ENCODE results near the gene B3GAT2. TPM values are rescaled to one million over a fixed set of nuclear protein-coding genes. Genes with fewer than 3 reads are reported as not detected.

B3GAT2 gene
- total RNA-seq, 1 experiment from 2014 or later: not detected

DNA sequence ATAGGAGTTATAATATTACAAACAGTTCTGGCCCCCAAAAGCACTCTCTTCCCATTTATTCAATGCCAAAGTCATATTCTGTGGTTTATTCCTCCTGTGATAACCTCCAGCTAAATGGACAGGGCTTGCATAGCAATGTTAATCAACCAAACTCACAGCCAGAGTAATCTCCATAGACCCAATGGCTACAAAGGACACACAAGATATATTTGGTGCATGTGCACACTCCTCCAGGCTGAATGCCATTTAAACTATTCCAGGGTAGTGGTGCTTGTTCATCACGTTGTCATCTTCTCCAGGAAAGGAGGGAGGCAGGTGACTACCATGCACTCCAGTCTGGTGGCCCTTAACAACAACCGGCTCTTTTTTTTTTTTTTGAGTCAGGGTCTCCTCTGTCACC, 56.8 kb downstream of the B3GAT2 start:
- no peak for DNase-seq (ENCODE audit: low spot score)

DNA sequence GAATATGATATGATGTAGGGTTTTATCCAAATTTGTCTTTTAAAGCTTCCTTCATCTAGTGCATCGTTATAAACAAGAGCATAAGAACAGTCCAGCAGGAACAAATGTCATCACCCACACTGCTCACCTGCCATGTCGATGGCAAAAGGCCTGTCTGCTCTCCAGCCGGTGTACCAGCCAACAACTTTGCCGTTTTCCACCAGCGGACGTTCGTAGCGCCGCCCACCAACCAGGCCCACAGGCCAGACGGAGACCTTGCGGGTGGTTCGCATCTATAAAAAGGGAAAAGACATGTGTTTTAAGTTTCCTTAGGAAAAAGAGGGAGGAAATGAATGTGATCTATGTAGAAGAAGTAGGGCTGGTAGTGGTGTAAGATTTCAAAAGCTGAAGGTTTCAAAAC, 62.9 kb downstream of the B3GAT2 start:
- no peak for DNase-seq (ENCODE audit: low spot score)

DNA sequence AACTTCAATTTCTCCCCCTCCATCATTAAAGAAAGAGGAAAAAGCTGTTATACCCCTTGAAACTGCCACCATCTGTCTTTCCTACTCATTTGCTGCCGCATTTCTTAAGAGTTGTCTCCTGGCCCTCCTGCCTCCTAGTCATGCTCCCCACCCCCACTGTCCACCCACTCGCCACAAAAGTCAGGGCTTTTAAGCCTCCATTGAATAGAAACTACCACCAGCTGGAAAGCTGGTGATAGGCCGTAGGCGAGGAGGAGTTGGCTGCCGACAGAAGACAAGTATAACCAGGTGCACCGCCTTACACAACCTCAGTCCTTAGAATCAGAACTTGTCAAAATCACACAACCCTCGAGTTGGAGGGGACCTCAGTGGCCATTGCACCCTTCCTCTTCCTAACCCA, 67.6 kb downstream of the B3GAT2 start:
- DNase-seq (ENCODE audit: low spot score): no peak

DNA sequence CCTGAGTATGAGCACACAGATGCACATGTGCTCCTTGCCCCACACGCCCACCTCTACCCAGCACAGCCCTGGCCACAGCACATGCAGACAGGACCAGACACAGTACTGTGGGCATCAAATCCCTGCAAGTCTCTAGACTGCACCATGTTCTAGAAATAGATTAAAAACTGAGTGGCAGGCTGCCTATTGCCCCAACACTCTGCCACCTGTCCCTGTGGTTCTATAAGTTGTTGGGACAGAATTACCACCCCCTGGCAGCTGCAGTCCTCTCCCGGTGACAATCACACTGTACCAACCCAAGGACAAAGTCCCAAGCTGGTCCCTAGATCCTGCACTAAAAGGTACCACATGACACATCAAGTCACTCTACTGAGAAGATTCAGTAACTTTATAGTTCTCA, 70.2 kb downstream of the B3GAT2 start:
- DNase-seq (ENCODE audit: low spot score): no peak

DNA sequence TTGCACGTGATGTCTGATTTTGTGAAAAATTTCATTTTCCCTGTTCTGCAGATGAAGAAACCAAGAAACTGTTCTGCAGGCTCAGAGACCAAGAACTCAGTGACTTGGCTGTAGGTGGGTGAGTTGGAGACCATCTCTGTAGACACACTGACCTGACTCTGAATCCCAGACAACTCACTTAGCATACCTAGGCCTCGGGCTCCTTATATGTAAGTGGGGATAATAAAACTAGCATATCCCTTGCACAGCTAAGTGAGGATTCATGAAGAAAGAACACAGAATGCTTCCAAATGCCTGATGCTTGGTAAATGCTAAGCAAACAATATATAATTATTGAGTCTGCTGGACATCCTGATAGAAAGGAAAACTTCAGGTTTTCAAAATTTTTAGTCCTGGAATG, 70.8 kb downstream of the B3GAT2 start:
- DNase-seq (ENCODE audit: low spot score): no peak

DNA sequence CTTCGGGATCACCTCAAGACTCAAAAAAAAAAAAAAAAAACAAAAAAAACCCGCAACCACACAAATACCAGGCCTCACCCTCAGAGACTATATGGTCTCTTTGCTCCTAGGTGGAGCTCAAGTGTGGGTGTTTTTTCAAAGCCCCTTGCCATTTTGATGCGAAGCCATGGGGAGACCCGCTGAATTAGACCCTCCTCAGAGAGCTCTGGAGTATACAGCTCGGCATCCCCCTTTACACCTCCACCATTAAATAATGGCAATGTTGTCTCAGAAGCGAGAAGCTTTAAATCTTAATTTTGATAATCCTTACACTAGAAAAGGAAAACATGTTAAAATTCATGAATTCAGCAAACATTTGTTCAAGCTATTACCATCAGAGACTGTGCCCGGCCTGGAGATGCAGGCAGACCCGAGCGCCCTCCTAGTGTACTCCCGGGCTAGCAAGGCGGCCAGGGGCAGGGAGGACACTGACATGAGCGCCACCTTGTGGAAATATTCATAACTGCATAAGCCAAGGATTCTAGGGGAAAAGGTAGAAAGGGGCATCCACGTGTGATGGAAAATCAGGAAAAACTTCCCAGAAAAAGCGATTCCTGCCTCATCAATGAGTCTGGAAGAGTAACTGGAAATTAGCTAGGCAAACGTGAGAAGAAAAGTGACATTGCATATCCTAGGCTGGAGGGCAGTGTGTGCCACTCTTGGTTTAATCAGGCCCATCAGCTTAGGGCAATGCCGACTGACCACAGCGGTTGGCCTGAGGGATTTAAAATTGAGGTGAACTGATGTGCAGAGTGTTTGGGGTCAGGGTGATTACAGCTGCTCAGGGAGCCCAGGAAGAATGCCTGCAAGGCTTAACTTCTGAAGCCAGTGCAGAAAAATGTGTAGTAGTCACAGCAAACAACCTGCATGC, 72.5 kb downstream of the B3GAT2 start:
- DNase-seq (ENCODE audit: low spot score): peak; percentile 37

DNA sequence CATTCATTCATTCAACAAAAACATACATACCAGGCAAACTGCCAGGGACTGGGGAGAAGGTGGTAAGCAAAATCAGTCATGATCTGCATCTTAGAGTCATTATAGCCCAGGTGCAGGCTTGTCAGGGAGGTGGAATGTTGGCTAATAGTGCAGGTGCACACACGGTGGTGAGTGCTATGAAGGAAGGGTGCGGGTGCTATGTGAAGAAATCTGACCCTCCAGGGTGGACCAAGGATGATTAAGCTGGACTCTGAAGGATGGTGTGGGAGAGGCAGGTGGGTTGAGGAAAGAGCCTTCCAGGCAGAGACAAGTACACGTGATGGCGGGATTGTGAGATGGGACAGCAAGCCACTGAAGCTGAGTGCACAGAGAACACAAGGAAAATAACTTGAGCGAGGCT, 77.4 kb downstream of the B3GAT2 start:
- no peak for DNase-seq (ENCODE audit: low spot score)

DNA sequence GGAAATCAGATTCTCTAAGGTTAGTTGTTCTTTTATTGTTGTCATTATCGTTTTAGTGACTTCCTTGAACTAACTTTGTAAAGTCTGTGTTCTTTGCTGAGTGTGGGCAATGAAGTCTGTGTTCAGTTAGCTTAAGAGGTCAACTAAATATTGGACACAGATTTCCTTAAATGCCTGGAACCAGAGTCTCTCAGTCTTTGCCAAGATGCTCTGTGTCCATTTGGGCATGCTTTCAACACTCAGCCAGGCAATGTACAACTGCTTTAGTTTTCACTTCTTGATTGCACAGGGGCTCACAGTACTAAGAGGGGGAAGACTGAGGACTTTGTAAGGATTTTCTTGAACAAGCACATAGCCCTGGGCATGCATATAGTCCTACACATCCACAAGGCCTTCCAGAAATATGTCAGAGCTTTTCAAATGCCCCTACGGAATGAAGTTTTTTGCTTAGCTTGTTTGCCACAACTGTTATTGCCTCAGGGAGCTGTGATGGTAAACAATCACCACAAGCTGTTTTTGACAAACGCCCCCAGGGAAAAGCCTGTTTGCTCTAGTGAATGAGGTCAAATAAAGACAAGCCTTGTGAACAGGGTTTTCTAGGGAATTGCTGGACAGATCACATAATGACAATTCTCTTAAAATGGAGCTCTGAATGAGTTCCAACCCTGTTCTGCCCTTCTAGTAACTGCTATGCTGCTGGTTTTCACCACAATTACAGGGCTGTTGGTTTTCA, 82.5 kb downstream of the B3GAT2 start:
- DNase-seq (ENCODE audit: low spot score): no peak

DNA sequence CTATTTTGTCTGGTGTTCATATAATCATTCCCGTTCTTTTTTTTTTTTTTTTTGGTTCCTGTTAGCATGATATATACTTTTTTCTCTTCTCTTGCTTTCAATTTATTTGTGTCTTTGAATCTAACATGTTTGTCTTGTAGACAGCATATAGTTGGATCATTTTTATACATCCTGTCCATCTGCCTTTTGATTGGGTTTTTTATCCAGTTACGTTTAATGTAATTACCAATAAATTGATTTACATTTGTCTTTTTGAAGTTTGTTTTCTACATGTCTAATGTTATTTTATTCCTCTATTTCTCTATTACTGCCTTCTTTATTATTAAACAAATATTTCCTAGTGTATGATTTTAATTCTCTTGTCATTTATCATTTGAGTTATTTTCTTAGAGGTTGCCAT, 84.4 kb downstream of the B3GAT2 start:
- DNase-seq (ENCODE audit: low spot score): no peak

DNA sequence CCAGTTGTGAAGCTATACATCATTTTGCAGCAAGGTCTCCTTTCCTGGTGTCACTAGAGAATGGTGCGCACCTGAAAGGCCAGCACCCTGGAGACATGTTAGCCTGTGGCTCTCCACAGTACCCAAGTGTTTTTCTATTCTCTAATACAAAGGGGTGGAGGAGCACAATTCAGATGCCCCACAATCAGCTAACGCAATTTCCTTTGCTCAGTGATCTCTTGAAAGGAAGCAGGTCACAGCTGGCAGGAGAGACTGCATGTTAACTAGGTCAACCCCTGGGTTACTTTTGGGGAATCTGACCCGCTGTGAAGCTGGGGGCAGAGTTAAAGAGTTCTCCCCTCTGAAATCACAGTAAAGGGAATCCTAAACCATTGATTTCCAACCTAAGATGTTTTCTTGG, 92.5 kb downstream of the B3GAT2 start:
- no peak for DNase-seq (ENCODE audit: low spot score)

DNA sequence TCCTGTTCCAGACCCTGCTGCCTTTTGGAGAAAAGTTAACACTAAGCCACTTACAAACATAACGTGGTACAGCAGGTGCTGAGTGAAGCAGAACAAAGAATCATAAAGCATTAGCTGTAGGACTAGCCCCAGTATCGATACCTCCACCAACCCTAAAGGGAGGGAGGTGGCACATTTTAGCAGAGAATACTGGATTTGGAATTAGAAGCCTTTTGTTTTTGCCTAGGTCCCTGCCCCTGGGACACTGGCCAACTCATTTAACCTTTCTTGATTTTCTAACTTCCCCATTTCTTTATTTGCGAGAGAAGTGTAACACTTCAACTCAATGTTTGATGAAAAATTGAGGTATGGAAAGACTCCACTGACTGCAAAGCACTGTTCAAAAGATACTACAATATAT, 93.5 kb downstream of the B3GAT2 start:
- no peak for DNase-seq (ENCODE audit: low spot score)

DNA sequence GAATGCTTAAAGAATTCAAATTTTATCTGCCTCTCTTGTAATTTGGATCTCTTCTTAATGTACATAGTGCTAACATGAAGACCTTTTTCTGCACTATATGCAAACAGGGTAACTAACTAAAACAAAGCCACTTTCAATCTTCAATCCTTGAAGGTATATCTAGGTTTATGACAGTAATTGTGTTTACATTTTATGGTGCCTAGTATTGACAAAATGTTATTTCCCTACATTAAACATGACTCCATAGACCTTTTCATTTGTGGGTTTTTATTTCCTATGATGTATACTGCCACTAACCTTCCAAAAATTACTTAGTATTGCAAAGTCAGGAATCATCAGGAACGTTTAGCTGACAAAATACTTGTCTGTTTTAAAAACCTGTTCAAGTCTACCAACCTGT, 95.9 kb downstream of the B3GAT2 start:
- no peak for DNase-seq (ENCODE audit: low spot score)

DNA sequence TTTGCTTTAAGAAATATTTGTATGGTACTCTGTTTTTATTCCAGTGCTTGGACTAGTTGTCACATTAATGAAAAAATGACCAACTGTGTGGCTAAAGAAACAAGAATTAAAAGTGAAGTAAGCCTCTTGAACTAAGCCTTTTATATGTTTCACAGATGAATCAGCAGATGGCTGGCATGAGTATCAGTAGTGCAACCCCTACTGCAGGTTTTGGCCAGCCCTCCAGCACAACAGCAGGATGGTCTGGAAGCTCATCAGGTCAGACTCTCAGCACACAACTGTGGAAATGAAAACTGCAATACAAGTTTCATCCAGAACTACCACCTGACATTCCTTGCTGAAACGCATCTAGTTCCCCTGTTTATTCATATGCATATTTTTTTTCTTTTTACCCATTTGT, 96.8 kb downstream of the B3GAT2 start:
- DNase-seq (ENCODE audit: low spot score): no peak

DNA sequence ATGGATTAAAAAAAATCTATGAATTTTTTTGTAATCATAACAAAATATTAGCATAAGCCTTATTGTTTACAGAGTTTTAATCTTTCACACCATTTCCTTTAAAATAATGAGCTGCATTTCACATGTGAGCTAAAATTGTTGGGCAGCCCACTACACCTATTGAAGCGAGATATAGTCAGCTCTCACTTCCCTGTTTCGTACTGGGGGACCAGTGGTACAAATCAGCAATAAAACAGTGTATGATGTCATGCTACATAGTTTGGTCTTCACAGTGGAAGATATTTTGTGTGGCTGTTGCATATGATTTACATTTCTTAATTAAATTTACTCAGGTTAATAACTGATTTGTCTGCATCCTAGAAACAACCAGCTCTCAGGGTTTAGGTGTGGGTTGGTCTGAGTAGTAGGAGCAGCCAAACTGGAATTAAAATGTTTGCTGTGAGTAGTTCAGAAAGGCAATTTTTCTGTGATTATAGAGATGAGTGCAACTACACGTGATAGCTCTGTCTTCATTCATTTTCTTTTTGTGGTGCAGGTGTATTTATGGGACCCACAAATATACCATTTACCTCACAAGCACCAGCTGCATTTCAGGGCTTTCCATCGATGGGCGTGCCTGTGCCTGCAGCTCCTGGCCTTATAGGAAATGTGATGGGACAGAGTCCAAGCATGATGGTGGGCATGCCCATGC, 99.3 kb downstream of the B3GAT2 start:
- DNase-seq (ENCODE audit: low spot score): no peak

DNA sequence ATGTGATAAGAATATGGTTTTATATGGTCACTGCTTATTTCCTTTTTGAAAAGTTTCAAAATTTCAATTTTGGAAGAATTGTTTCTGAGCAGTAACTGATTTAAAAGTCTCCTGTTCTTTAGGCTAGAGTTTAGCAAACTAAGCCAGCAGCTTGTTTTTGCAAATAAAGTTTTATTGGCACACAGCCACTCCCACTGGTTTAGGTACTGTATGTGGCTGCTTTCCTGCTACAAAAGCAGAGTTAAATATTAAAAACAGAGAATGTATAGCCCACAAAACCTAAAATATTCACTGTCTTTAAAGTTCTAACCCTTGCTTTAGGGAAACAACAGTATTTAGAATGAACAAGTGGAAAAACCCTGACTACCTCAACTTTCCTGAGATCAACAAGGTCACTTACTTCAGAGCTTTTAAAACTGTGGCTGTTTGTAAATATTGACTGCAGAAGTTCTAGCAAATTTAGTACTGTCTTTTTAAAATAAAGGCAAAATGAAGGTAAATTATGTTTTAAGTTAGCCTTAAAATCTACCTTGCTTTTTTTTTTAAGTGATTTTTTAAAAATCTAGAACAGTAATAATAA, 104.1 kb downstream of the B3GAT2 start:
- no peak for DNase-seq (ENCODE audit: low spot score)

DNA sequence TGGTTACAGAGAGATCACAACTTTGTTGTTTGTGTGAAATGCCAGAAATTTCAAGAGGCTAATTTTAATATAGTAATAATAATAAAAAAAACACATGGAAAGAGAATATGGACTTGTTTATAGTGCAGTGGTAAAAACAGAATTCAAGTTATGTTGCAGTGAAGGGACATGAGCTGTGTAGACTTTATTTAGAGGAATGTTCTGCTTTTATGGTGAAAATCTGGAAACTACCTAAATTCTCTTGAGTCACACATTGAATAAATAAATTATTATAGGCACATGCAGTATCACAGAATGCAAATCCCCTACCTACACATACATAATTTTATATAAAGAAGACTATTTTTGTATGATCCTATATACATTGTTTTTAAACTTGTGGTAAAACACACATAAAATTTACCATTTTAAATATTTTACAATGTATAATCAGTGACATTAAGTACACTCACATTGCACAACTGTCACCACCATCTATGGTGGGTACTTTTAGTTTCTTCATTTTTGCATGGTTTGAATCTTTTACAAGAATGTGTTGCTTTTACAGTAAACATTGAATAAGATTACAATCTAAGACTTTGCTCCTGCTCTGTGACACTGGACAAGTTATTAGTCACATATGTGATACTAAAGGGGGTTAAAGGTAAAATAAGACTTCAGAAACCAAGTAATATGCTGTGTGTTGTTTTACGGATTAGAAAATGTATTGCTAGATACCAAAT, 107.4 kb downstream of the B3GAT2 start:
- no peak for DNase-seq (ENCODE audit: low spot score)

DNA sequence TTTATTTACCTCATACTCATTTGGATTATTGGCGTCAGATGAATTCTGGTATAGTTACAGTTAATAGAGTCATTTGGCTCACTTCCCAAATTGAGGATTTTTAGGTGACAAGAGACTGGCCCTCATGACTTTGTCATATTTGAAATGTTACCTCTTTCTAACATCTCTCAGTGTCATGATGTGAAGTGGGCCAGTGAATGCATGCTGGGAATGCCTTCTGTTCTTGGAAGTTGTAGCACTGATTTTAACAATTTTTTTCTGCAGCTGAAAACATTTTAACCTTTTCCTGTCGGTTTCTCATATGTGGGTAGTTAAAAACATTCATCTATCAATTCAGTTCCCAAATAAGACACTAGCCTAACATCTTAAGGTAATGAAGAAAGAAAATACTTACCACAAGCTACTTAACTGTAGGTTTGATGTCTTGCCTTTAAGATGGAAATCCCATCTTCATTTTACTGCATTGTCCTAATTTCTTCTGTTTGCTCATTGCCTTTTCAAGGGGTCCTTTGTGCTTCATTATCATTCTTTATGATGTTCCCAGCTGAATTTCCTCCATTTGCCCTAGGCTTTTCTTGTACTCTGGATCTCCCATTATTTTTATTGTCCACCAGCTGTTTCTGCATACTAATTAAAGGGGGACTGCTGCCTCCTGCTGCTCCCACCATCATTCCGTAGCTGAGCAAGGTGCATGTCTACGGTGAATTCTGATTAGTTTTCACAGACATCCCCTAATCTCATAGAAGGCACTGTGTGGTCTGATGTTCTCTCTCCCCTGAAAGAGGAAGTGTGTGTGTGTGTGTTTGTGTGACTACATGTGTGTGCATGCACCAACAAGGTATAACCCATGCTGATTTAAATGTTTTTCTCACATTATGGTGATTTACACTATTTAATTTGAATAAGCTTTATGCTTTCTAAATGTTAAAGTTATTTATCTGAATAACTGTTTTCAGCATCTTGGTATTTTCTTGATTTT, 109.5 kb downstream of the B3GAT2 start:
- DNase-seq (ENCODE audit: low spot score): no peak

DNA sequence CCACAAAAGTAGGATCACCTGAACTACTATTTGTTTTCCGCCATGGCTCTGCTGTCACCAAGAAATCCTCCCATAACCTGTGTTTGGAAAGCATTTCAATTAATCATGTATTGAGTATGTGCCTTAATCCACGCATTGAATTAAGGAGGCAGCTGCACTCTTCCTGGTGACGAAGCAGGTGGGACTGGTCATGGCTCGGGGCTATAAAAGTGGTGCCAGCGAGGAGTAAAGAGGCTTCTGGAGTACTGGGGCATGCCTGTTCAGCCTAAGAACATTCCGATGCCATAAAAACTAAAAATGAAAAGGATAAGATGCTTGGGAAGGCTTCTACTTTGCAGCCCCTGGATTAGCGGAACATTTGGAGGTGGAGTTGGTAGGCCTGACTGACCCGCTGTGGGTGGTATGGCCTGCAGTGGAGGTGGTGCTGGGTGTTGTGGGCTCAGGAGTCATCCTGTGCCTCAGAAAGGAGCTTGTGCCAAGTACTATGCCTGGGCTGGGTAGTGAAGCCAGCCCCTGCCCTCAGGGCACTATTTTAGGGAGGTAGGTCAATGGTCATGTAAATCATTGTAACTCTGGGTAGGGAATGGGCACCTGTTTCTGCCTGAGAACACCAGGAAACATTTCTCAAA, 110.5 kb downstream of the B3GAT2 start:
- no peak for DNase-seq (ENCODE audit: low spot score)

DNA sequence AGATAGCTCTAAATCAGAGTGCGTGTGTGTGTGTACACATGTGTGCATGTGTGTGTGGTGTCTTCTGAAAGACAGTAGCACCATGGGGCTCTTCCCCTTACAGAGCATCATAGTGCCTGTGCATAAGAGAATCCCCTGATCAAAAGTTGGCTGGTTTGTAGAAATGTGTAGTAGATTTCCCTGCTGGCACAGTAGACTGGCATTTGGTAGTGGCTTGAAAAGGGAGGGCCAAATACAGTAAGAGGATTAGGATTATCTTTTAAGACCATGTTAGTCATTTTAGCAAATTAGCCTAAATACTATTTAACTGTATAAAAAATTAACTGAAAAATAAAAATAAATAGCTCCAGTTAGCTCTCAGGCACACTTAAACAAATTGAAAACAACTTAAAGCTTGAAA, 112.6 kb downstream of the B3GAT2 start:
- no peak for DNase-seq (ENCODE audit: low spot score)

All from A172 (cell line).